HG03280 (cell line): ENCODE measurements around the gene NKX6-2.
"Not testable (repeated sequence)": the region's sequence is repeated elsewhere in the genome, so short reads cannot be mapped to it uniquely, and the experiment has no call there.

Source experiments
- ATAC-seq: cut with Tn5 transposase; IDR thresholded peaks from one replicate; pipeline ENCODE4 v1.9.1; 2021; ENCODE audit warnings: mild to moderate bottlenecking, moderate library complexity; ENCODE audit not compliant: unreplicated experiment

Gene NKX6-2

DNA sequence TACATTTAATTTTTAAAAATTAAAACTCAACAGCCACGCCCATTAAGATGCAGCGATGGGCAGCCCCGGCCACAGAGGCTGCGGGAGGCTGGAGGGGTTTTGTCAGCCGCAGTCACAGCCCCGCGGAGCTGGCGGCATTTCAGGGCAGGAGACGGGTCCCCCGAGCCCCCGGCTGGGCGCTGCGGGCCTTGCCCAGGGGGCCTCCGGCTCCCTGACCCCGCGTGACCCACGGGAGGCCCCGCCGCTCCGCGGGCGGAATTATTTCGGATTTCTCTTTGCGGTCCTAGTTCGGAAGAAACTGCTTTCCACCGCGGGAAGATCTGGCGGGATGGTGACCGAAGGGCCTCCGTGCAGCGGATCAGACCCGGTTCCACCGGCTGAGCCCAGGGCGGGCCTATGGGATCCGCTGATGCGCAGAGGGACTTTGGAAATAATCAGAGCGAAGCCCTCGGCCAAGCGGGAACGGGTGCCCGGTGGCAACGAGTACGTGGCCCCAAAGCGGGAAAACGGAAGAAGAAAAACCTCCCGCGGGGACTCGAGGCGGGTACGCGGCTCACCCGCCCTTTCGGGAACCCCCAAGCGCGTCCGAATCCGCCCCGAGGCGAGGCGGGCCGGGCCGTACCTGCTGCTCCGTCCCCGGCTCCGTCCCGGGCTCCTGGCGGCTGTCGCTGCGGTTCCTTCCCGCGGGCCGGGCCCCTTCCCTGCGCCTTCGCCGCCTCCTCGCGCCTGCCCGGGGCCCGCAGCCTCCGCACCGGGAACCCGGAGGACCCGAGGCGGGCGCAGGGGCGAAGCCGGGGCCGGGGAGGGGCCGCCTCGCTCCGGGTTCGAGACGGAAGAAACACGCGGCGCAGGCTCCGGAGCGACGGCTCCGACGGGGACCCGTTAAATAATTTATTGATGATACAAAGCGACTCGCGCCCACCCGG is 1.7 kb downstream of the NKX6-2 start:
- ATAC-seq, result no peak

GRCh38 chr10:132783165-132783939 is 2.6 kb downstream of the NKX6-2 start:
- ATAC-seq, result no peak

DNA sequence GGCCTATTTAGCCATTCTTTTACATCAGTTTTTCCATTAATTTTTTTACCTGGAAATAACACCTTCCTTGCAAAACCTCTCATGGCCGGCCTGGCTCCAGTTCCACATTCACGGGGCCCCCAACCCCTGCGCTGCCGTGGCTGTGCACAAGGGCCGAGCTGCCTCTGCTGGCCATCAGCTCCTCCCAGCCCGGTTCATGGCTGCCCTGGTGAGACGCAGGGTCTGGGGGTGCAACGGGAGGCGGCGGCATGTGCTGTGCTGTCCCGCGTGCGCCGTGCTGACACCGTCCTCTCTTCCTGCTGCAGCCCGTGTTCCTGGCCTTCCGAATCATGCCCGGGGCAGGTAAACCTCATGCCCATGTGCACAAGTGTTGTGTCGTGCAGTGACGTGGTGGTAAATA is 4.4 kb downstream of the NKX6-2 start:
- no peak for ATAC-seq

DNA sequence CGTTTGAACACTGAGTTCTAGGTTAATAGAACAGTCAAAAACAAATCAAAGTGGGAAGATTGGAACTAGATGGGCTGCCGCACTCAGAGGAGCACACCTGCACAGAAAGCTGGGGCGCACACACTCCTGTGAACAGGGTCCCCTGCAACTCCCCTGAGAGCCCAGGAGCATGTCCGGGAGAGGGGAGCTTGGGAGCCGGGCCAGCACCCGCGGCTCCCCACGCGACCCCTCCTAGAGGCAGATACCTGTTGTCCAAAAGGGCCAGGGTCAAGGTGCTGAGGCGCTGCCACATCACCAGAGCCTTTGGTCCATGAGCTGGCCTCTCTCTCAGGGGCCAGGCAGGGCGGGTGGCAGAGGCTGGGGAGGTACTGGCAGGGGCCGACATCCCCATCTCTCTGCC is 5.6 kb downstream of the NKX6-2 start:
- no peak for ATAC-seq

DNA sequence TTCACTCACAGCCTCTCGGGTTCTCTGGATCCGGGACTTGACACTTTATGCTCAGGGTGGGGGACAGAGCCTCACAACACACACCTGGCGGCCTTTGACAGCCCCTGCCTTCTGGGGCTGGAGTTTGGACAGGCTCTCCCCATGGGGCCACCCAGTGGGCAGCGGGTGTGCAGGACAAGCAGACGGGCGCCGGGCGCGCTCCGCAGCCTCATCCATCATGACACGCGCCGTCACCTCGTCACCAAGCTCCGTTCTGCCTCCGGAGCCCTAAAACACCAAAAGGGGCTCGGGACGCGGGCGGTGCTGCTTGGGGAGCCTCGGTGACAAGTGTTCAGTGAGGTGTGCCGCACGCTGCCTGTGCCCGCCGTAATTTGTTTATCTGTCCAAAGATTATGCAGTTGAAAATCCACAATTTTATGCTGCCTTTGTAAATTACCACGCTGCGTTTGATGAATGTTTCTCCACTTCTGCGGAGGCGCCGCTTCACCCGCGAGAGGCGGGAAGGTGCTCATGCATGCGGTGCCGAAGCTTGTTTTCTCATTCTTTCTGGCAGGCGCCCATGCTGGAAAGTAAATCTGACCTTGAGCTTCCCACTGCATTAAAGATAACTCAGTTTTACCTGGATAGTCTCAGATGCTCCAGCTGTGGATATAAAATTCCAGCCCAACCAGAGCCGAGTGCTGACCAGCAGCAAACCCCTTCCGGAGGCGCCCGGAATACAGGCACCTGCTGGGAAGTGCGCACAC is 6.2 kb downstream of the NKX6-2 start:
- ATAC-seq, result no peak

- no peak for ATAC-seq
These were observed 8.5 kb downstream of the NKX6-2 start for GRCh38 chr10:132777441-132777840.

DNA sequence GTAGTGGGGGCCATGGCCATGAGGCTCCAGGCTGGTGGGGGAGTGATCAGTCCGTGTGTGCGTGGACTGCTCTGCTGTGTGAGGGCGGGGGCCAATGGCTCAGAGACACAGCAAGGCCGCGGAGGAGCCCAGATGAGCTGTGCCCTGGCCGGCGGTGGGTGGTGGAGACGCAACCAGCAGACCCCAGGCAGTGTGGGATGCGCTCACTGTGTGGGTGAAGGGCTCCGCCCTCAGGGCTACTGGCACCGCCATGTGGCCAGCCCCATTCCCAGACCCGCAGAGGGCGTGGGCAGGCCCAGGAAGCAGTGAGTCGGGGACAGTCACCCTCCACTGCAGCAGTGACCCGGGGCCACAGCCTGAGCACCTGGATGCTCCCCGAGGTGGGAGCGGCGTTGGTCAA is 9.1 kb downstream of the NKX6-2 start:
- no peak for ATAC-seq

DNA sequence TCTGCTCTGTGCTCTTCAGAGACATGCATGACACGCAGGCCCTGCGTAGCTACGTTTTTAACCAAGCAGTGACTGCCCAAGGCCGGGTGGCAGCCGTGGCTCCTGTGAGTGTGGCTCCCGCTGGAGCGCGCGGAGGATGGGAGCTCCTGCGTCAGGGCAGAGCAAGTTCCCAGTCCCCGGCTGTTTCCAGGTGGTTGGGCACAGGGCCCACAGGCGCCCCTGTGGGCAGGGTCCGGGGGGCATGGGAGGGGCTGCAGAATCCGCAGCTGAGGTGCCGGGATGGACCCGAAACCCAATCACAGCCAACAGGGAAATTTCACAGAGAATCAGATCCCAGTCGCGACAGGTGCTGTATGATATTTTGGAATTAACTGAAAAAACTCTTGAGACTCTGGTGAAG is 9.8 kb downstream of the NKX6-2 start:
- no peak for ATAC-seq

DNA sequence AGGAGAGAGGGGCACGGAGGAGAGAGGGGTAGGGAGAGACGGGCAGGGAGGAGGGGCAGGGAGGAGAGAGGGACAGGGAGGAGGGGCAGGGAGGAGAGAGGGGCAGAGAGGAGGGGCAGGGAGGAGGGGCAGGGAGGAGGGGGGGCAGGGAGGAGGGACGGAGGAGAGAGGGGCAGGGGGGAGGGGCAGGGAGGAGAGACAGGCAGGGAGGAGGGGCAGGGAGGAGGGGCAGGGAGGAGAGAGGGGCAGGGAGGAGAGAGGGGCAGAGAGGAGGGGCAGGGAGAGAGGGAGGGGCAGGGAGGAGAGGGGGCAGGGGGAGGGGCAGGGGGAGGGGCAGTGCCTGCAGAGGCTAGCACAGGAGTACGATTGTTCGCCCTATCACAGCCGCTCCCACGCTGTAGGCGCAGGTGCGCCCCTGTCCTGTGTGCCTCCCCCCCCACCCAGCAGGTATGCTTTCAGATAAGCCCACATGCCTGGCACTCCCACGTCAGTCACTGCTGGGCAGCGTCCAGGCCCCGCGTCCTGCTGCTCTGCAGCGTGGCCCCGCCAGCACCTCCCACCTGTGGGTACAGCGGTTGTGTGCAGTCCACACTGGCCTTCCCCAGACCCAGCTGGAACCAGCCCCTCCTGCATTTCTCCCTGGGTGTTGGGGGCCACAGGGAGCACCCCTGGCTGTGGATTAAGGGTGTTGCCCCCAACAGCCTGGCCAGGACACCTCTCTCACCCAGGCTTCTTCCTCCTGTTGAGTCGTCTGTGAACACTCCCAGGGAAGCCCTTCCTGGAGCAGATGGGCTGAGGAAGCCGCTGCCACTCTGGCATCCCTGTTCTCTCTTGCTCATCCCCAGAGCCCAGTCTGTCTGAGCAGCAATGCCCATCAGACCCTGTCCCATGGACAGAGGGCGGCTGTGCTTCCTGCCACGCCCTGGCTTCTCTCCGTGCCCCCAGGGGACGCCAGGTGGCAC is 10.8 kb downstream of the NKX6-2 start:
- no peak for ATAC-seq

DNA sequence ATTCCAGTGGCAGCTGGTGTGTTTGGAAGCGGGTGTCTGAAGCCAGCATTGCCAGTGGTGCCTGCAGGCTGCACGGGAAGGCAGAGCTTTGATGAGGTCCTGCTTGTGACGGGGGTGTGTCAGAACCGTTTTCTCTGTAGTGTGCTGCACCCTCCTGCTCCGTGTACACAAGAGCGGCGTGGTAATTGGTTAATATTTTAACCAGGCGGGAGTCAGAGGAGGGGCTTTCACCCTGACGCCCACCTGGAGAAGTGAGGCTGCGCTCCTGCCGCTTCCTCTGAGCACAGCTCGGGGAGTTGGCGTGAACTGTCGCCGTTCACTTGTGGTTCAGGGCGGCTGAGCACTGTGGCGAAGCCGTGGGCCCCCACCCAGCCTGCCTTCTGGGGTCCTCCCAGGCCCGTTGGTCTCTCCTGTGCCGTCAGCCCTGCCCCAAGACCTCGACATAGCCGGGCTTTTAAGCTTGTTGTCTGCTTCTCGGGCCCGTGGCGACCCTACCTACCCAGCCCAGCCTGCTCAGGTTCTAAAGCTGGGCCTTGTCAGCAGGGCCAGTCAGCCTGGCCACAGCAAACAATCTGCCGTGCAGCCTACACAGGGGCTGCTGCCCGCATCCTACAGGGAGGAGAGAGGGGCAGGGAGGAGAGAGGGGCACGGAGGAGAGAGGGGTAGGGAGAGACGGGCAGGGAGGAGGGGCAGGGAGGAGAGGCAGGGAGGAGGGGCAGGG is 11.6 kb downstream of the NKX6-2 start:
- ATAC-seq, result no peak

DNA sequence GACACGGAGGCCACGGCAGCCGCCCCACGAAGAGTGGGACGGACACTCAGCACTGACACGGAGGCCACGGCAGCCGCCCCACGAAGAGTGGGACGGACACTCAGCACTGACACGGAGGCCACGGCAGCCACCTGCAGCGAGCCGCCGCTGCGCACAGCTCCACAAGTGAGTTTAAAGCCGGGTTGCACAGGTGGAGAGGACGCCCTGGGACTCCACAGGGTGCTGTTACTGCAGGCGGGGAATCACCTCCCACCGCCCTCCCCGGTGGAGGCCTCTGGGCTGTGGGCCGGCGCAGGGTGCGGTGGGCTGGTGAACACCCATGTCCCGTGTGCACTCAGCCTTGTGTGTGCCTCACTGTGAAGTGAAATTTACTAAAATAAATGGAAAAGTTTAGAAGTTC is 13.1 kb downstream of the NKX6-2 start:
- ATAC-seq, result not testable (repeated sequence)

DNA sequence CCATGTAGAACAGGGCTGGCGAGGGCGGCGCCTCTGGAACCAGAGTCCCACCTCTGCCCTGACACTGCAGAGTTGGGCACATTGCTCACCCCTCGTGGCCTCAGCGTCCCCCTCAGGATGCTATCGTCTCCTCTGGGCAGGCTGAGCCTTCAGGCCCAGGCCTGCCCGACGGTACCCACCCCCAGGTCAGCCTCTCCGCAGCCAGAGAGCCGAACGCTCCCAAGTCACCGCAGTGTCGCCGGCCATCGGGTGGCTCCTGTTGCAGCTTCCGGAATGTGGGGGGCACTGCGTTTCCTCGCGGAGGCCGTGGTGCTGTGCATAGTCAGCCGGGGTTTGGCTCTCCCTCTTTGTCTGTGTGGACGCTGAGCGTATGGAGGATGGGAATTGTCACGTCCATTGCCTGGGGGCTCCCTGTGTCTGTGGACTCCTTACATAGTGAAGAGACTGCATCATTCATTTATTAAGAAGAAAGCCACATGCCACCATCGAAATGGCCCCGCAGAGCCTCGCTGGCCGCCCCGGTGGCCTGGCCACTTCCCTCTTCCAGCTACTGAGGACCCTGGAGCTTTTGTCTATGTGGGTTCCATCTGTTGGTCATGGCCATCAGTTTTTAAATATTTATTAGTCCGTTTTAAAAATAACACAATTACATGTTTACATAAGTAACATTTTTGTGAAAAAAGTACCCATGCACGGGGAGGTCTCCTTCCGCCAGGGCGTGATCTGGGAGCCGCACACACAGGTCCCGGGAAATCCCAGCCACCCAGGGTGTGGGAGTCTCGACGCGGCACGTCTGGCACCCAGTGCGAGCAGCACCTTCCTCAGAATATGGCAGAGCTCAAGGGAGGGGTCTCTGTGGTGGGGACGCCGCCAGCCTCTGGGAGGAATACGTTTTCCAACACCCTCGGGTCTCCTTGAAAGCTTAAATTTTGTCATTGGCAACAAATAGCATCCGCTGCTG is 15.6 kb downstream of the NKX6-2 start:
- ATAC-seq, result no peak

DNA sequence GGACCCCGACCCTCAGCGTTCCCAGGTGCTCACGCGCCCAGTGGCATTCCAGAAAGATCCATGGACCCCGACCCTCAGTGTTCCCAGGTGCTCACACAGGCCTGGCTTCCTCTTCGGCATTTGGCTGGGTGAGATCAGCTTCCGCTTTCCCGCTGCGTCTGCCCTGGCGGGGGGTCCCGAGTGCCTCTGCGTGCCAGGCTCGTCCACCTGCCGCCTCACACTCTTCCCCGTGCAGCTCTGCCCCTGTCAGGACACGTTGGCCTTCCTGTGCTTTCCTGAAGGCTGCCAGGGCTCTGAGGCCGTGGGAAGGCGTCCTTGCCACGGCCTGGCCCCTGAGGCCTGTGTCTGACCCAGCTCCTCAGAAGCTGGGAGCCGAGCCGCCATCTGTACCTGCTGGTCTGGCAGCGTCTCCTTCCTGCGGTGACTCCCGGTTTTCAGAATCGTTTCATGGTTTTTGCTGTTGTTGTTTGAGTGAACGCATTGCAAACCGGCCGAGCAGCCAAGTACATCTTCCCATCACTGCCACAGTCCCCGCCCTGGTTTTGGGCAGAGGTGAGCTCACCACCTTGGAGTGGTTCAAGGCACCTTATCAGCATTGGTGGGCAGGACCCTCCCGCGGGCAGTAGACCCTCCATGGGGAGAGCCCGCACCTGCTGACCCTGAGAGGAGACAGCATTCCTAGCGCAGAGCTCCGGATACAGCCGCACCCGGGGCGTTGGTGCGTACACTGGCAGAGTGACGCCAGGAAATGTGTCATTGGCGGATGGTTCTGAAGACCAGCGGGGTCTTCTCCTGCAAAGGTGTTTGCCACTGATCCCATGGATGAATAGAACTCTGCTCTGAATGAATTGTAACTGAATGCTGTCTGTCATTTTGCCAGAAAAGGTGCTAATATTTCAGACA is 17.4 kb downstream of the NKX6-2 start:
- ATAC-seq, result no peak

- no peak for ATAC-seq
These were observed 19.7 kb downstream of the NKX6-2 start for GRCh38 chr10:132766291-132766690.

- no peak for ATAC-seq
These were observed 20.5 kb downstream of the NKX6-2 start for GRCh38 chr10:132765435-132765834.

GRCh38 chr10:132764108-132764507 is 21.8 kb downstream of the NKX6-2 start:
- ATAC-seq, result no peak

GRCh38 chr10:132763545-132763944 is 22.4 kb downstream of the NKX6-2 start:
- ATAC-seq, result no peak
